ENCODE results near the gene ATAT1. TPM values are rescaled to one million over a fixed set of nuclear protein-coding genes. Genes with fewer than 3 reads are reported as not detected.

ATAT1 gene
- total and polyA plus RNA-seq, 9 of the 15 experiments (the other 6 are each of a cell fraction or from before 2014, with no cell fraction given) = 0.65 to 5.8 (median 1.6) TPM

DNA sequence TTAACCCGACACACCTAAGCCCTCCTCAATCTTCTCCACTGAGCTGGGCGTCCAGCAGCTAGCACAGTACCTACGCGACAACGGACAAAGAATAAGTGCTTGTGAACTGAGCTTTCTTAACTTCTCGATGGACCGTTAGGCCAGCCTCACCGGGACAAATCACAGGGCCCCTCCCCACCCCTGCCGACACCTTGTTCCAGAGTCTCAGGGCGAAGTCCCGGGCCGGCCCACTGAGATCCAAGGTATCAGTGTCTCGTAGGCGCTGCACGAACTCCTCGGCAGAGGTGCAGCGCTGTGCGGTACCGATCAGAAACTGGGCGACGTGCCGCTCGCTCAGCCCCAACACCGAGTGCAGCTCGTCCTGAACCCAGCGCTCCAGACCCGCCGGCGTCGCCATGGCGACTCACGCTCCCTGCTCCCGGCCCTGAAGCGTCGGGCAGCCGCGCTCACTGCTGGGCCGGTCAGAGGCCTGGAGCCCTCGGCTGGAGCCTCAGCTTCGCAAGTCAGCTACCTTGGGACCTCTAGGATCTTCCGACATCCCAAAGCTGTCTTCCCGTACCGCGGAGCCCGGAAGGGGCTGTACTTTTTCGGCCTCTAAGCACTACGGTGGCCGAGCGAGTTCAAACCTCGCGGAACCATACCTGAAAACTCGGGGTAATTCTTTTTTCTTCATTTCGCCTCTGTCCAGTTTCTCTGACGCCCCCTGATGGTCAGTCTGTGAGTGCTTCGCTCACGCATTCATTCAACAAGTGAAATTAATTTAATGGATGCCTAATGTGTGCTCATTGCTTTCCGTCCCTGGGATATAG is 46.0 kb downstream of the ATAT1 start, which contains the start of gene DHX16 (continued):
- TF ChIP-seq, protein P1, sequence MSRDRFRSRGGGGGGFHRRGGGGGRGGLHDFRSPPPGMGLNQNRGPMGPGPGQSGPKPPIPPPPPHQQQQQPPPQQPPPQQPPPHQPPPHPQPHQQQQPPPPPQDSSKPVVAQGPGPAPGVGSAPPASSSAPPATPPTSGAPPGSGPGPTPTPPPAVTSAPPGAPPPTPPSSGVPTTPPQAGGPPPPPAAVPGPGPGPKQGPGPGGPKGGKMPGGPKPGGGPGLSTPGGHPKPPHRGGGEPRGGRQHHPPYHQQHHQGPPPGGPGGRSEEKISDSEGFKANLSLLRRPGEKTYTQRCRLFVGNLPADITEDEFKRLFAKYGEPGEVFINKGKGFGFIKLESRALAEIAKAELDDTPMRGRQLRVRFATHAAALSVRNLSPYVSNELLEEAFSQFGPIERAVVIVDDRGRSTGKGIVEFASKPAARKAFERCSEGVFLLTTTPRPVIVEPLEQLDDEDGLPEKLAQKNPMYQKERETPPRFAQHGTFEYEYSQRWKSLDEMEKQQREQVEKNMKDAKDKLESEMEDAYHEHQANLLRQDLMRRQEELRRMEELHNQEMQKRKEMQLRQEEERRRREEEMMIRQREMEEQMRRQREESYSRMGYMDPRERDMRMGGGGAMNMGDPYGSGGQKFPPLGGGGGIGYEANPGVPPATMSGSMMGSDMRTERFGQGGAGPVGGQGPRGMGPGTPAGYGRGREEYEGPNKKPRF (IDR thresholded peaks at IDR 0.05; ENCODE audit: low read depth, low read length) = no peak
- TF ChIP-seq ZSCAN29 (IDR thresholded peaks at IDR 0.05) (peak; percentile 61; the same call in 1 of the 2 replicates), CREB1 (IDR thresholded peaks at IDR 0.05) (0 out of 2 replicates have a peak, but pooled peaks have one; percentile 45), CREB1 (CRISPR knock-in tag; IDR thresholded peaks at IDR 0.05) (0 out of 2 replicates have a peak, but pooled peaks have one; percentile 16), ZNF707 (CRISPR knock-in tag; conservative IDR thresholded peaks at IDR 0.05) (no peak), ZFP36 (IDR thresholded peaks at IDR 0.05; ENCODE audit: low read depth, low read length, partially characterized antibody) (peak; percentile 21), CBX1 (IDR thresholded peaks at IDR 0.05; ENCODE audit: low read depth) (no peak), PTTG1 (tag; IDR thresholded peaks at IDR 0.05; ENCODE audit: low read depth) (no peak), DPF2 (IDR thresholded peaks at IDR 0.05) (peak; percentile 49; the same call in 1 of the 2 replicates), ELF2 (CRISPR knock-in tag; IDR thresholded peaks at IDR 0.05) (peak; percentile 85), GTF2E2 (tag; IDR thresholded peaks at IDR 0.05) (peak; percentile 62; the same call in 1 of the 2 replicates), ESRRA (IDR thresholded peaks at IDR 0.05; ENCODE audit: borderline replicate concordance, low read depth) (peak; percentile 38), POLR2H (tag; IDR thresholded peaks at IDR 0.05; ENCODE audit: low read depth) (no peak), JUNB (CRISPR knock-in tag; conservative IDR thresholded peaks at IDR 0.05) (no peak), EP400 (IDR thresholded peaks at IDR 0.05) (peak; percentile 72), PML (IDR thresholded peaks at IDR 0.05; ENCODE audit: low read length) (peak; percentile 40; the same call in 1 of the 2 replicates), POLR2AphosphoS2 (IDR thresholded peaks at IDR 0.05; ENCODE audit: low read length) (no peak), CHD2 (IDR thresholded peaks at IDR 0.05; ENCODE audit: low read depth, low read length) (peak; percentile 91), ZNF436 (CRISPR knock-in tag; IDR thresholded peaks at IDR 0.05) (no peak), CC2D1A (IDR thresholded peaks at IDR 0.05) (0 out of 2 replicates have a peak, but pooled peaks have one; percentile 30), PCBP2 (IDR thresholded peaks at IDR 0.05; ENCODE audit: low read depth, low read length, poor library complexity, severe bottlenecking) (no peak), SNRNP70 (optimal IDR thresholded peaks at IDR 0.05; ENCODE audit: low read depth, low read length) (no peak)
- TF ChIP-seq, protein P2, sequence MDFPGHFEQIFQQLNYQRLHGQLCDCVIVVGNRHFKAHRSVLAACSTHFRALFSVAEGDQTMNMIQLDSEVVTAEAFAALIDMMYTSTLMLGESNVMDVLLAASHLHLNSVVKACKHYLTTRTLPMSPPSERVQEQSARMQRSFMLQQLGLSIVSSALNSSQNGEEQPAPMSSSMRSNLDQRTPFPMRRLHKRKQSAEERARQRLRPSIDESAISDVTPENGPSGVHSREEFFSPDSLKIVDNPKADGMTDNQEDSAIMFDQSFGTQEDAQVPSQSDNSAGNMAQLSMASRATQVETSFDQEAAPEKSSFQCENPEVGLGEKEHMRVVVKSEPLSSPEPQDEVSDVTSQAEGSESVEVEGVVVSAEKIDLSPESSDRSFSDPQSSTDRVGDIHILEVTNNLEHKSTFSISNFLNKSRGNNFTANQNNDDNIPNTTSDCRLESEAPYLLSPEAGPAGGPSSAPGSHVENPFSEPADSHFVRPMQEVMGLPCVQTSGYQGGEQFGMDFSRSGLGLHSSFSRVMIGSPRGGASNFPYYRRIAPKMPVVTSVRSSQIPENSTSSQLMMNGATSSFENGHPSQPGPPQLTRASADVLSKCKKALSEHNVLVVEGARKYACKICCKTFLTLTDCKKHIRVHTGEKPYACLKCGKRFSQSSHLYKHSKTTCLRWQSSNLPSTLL (IDR thresholded peaks at IDR 0.05) = no peak
- TF ChIP-seq, protein P3, sequence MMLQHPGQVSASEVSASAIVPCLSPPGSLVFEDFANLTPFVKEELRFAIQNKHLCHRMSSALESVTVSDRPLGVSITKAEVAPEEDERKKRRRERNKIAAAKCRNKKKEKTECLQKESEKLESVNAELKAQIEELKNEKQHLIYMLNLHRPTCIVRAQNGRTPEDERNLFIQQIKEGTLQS (IDR thresholded peaks at IDR 0.05) = no peak
- TF ChIP-seq, protein P3 (CRISPR knock-in tag; conservative IDR thresholded peaks at IDR 0.05) = peak; percentile 70; the same call in 1 of the 2 replicates

Data from K562 (cell line).